ENCODE results near the gene PIK3R5.
"Not testable (repeated sequence)": the region's sequence is repeated elsewhere in the genome, so short reads cannot be mapped to it uniquely, and the experiment has no call there.

PIK3R5 gene

GRCh38 chr17:8859027-8859803, 106.3 kb downstream of the PIK3R5 start:
- no peak for DNase-seq (ENCODE audit: low spot score)

DNA sequence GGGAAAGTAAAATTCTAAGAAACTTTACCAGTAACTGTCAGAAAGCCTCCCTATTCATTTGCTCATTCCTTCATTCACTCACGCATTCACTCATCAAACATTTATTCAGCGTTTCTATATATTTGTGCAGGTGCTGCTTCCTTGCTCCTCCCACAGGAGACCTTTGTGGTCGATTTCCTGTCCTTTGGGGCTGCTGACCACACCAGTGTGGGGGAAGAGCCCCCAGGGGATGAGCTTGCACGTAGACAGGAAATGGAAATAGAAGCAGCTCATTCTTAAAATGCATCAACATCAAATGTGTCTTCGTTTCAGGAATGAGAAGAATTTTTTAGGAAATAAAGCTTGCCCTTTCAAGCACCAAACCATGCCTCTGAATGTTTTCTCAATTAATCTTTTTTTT, 107.6 kb downstream of the PIK3R5 start:
- no peak for DNase-seq (ENCODE audit: low spot score)

- DNase-seq (ENCODE audit: low spot score): no peak
Measured at GRCh38 chr17:8856869-8857575, 108.5 kb downstream of the PIK3R5 start.

DNA sequence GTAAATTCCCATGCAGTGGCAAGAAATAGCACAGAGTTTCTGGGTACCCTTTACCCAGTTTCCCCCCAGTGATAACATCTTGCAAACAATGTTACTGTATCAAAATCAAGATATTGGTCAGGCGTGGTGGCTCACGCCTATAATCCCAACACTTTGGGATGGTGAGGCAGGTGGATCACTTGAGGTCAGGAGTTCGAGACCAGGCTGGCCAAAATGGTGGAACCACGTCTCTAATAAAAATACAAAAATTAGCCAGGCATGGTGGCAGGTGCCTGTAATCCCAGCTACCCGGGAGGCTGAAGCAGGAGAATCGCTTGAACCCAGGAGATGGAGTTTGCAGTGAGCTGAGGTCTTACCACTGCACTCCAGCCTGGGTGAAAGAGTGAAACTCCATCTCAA, 109.3 kb downstream of the PIK3R5 start:
- not testable (repeated sequence) for DNase-seq (ENCODE audit: low spot score)

DNA sequence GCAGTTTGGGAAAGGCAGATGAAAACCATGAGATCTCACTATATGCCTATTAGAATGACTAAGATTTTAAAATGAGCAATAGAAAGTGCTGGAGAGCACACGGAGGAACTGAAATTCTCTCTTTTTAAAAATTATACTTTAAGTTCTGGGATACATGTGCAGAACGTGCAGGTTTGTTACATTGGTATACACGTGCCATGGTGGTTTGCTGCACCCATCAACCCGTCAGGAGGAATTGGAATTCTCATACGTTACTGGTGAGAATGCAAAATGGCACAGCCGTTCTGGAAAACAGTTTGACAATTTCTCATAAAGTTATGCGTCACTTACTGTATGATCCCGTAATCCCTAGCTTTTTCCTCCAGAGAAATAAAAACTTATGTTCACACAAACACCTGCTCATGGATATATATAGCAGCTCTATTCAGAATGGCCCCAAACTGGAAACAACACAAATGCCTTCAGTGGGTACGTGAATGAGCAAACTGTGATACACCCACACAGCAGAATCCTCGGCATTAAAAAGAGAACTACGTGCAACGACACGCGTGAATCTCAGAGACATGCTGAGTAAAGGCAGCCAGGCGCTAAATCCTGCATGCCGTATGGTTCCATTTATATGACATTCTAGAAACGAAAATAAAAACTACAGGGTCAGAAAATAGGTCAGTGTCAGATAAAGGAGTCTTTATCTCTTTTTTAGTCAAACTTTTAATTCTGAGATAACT, 109.9 kb downstream of the PIK3R5 start:
- DNase-seq (ENCODE audit: low spot score): no peak

- DNase-seq (ENCODE audit: low spot score): no peak
Measured at GRCh38 chr17:8851600-8851999, 113.9 kb downstream of the PIK3R5 start.

DNA sequence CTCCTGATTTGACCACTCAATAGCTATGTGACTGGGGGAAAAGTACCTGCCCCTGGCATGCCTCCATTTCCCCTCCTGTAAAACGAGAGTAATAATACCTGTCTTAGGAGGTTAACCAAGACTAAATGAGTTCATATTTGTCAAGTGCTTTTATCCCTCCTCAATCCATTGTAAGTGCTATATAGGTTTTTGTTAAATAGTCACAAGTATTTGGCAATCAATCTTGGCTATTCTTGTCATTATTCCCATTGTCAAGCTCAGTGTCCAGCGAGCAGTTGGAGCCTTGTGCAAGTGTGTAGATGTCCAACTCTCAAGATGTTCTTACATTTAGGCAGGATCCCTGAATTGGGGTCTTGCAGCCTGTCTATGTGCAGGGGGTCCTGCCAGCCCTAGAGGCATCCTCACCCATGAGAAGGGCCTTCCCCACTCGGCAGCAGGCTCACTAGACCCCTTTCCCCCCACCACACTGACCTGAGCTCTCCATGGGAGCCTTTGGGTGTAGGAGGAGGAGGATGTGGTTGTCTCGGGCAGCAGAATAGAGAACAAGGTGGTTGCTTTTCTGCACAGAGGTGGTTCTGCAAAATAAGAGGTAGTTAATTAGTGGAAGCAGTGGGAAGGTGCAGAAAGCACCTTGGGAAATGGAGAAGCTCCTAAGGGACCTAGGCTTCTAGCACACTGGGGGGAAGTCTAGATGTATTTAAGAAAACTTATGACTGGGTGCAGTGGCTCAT, 116.0 kb downstream of the PIK3R5 start:
- no peak for DNase-seq (ENCODE audit: low spot score)

DNA sequence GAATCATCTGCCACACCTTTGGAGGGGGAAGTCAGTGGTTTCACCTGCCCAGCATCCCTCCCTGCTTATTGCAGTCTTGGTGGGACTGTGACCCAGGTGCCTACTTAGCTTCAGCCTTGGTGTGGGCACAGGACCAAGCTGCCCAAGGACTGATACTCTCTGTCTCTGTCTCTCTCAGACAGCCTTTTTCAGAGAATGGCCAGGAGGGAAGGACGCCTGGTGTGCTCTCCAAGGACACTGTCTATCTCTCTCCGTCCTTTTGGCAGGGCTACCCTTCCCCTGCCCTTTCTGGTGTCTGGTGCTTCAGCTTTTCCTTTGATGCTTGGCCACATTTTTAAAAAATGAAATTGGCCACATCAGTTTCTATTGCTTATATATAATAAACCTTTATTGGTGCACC, 117.6 kb downstream of the PIK3R5 start:
- no peak for DNase-seq (ENCODE audit: low spot score)

DNA sequence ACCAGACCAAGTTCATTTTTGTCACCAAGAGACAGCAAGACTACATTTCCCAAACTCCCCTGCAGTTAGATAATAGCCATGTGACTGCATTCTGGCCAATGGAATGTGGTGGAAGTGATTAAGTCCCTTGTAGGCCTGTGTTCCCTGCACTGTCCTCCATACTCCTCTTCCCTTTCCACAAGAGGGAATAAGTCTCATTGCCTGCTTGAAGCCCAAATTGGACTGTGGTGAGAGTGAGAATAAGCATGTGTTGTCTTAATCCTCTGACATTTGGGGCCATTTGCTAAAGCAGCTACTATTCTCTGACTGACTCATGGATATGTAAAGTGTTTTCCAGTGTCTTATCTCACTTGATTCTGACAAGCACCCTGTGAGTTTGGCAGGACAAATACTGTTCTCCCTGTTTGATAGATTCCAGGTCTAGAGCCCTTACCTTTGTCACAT, 118.7 kb downstream of the PIK3R5 start:
- no peak for DNase-seq (ENCODE audit: low spot score)

DNA sequence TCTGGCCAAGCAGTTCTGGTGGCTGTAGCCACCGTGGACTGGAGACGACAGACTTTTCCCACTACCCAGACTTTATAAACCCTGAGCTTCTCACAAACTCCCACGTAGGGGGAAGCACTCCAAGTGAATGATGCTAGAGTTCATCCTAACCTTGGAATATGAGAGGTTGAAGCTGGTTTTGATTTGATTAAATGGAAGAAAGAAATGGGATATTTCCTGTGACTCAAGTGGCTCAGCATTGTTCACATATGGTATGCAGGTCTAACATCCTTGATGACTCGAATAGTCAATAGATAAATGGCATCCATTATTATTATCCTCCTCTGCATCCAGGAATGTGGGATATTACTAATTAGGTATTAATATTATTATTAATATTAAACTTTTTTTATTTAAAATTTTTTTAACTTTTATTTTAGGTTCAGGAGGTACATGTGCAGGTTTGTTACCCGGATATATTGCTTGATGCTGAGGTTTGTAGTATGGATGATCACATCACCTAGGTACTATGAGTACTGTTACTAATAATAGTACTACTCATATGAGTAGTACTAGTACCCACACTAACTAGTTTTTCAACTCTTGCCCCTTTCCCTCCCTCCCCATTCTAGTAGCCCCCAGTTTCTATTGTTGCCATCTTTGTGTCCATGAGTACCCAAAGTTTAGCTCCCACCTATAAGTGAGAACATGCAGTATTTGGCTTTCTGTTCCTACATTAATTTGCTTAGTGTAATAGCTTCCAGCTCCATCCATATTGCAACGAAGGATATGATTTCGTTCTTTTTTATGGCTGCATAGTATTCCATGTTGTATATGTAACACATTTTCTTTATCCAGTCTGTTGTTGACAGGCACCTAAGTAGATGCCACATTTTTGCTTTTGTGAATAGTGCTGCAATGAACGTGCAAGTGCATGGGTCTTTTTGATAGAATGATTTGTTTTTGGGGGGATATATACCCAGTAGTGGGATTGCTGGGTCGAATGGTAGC, 121.0 kb downstream of the PIK3R5 start:
- DNase-seq (ENCODE audit: low spot score): no peak

- no peak for DNase-seq (ENCODE audit: low spot score)
Measured at GRCh38 chr17:8843344-8843743, 122.2 kb downstream of the PIK3R5 start.

GRCh38 chr17:8841844-8842243, 123.7 kb downstream of the PIK3R5 start:
- DNase-seq (ENCODE audit: low spot score): no peak

DNA sequence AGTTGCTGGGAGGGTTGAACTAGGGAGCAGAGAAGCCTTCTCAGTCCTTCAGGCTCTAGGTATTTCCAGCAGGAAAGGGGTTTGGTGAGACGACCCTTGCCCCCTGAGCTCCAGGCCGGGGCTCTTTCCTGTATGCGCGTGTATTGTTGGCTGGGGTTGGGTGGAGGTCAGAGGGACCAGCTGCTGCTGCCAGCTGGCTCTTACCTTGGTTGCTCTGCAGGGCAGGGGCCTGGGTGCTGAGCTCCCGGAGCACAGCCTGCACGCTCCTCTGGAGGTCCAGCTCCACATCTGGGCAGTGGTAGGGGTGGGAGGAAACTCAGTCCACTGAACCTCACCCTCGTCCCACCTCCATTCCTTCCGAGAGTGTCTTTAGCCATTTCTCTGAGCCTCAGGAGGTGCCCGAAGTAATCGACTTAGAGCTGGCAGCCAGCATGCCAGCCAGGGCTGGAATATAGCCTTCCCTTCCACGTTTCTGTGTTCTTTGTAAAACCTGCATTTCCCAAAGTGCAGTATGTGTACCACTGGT, 126.0 kb downstream of the PIK3R5 start:
- DNase-seq (ENCODE audit: low spot score): no peak

GRCh38 chr17:8838551-8839095, 126.9 kb downstream of the PIK3R5 start:
- no peak for DNase-seq (ENCODE audit: low spot score)

DNA sequence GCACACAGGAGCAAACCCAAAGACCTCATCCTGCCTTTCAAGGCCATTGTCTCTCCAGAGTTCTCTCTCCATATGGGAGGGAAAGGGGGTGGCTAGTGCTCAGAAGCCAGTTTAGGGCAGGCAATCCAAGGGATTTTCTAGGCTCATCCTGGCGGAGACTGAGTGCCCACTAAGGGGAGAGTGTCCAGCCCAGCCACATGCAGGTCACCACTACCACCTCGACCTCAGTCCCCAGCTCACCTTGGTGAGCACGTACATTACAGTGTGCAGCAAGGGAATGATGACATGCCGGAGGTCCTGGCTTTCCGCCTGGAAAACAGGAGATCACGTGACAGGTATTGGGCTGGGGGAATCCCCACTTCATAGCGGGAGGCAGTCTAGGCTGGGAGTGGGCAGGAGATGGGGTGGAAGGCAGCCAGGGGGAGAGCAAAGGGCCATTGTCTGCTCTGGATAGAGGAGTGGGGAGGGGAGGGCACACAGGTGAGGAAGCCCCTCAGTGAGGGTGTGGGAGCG, 127.9 kb downstream of the PIK3R5 start:
- no peak for DNase-seq (ENCODE audit: low spot score)

DNA sequence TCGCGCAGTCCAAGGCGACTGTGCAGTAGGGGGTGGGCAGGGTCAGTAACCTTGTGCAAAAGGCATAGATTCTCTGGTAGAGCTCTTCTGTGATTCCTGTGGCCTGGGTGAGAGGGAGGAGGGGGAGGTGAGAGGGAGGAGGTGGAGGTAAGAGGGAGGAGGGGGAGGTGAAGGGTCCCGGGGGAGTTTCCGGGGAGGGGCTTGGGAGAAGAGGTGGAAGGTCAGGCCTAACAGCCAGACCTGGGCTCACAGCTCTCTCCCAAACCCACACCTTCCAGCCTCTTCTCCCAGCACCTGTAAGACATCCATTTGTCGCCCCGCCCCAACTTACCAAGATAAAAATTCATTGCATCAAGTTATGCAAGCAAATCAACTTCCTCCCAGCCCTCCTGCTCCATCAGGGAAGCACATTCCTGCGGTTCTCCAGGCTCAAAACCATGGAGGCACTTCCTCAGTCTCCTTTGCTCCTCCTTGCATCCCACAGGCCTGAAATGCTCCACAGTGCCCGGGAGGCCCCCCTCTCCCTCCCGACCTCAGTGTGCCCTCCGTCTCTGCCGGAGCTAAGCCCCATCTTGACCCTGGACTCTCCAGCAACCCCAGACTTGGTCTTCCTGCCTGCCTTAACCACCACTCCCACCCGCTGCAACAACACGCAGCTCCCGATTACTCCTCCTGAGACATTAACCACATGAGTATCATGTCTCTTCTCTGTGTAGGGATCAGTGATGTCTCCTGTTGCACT, 128.5 kb downstream of the PIK3R5 start:
- no peak for DNase-seq (ENCODE audit: low spot score)

DNA sequence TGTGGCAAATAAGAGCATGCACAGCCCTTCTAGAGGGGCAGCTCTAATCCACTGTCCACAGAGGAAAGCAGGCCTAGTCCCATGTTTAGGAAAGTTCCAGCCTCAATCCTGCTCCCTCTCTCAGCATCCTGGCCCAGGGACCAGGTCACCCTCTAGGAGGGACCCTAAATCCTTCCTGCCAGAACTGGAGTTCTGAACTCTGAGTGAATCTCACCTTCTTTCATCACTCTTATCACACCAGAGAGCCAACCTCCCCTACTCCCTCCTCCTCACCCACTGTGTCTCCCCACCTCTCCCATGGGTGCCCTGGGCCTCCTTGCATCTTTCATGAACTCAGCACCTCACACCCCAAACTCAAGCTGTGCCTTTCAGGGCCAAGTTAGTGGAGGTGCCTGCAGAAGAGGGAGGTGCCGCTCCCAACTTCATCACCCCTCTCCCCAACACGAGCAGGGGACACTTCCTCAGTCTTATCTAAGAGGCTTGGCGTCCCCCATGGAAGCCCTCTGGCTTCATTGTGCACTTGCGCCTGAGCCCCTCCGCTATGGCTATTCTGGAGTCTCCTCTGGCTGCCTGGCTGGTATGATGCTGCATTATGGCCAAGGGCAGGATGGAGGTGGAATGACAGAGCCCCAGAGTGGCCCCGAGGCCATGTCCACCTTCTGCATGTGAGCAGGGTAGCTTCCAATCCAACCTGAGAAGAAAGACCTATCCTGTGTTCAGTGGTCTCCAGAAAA, 129.7 kb downstream of the PIK3R5 start:
- DNase-seq (ENCODE audit: low spot score): no peak

DNA sequence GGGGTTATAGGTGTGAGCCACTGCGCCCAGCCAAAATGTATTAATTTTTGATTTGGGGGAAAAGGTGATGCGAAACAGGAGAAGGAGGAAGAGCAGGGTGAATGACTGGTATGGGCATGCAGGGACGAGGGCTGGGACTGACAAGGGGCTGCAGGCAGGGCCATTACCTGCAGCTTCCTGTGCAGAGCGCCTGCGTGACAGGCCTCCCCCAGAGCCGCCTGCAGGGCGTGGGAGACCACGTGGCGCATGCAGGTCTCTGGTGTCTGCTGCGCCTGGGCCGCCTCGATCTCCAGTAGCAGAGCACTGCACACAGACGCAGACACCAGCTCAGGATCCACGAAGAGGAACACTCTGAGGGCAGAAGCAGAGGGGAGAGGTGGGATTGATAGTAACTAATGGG, 130.4 kb downstream of the PIK3R5 start:
- DNase-seq (ENCODE audit: low spot score): no peak

Measured in SK-N-DZ (cell line).